NCI-H446 (cell line): ENCODE data around the gene CGRRF1.

Source experiments
- DNase-seq, 2 experiments: peaks; one replicate each; lab custom pipeline; 2025; lab: John Stamatoyannopoulos, UW

The CGRRF1 gene

DNA sequence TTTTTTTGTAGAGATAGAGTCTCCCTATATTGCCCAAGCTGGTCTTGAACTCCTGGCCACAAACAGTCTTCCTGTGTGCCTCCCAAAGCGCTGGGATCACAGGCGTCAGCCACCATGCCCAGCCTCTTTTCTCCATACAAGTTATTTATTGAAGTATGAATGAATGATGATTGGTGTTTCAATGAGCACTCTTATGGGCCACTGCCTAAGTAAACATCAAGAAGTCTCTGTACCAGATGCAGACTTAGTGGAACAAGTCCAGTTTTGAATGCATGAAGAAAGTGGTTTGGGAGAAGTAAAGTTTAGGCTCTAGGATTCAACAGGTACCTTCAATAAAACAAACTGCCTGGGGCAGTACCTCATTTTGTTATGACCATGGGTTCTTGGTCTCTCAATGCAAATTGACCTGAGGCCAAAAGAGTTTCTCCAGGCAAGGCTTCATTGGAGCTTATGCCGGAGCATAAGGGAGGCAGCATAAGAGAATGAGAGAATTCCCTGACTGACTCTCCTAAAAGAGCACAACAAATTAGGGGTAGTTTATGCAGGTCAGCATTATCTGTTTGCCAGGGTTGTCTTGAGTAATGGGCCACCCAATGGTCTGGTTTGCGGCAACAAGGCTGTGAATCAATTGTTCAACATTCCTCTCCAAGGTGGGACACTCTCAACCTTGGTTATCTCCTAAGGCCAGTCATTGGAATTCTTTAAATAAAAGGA, 19.8 kb upstream of the CGRRF1 start:
- peak in 1 of 2 experiments; percentile 9 for DNase-seq

DNA sequence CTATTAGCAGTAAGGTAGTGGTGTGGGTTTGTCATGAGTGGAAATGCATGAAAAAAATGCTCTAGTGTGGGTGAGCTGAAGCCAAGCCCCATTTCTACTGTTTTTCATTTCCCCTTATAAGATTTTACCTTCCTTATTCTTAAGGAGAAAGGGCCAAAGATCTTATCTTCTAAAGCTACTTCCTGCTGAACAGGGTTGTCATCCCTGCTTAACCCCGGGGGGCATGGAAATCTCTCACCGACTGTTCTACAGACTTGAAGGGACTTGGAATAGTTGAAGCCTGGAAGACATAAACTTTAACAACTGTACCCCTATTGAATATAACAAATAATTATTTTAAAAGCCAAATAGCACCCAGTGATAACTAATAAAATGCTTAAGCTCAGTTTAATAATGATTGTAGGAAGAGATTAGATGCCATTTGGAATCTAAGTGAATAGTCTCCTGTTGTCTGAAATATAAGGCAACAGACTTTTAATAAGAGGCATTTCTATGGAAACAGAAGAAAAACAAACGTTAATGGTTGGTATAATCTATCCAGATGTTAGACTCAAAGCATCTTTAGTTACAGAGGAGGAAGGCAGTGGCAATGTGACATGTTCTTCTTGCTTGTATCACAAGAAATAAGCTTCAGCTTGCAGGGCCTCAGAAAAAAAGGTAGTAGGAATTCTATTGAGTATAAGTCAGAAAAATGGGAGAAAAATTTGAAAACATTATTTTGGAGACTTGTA, 19.1 kb upstream of the CGRRF1 start:
- no peak for DNase-seq

DNA sequence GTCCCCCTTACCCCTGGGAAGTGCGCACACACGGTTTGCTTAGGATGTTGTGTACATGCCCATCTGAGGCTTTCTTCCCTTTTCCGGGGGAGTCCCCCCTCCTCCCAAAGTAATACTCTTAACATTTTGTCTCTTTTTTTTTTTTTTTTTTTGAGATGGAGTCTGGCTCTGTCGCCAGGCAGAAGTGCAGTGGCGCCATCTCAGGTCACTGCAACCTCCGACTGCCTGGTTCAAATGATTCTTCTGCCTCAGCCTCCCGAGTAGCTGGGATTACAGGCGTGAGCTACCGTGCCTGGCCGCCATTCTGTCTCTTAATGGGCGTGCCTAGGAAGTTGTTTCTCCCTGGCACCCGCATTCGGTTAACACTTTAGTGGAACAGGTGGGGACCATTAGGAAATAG, 16.4 kb upstream of the CGRRF1 start:
- DNase-seq = no peak

DNA sequence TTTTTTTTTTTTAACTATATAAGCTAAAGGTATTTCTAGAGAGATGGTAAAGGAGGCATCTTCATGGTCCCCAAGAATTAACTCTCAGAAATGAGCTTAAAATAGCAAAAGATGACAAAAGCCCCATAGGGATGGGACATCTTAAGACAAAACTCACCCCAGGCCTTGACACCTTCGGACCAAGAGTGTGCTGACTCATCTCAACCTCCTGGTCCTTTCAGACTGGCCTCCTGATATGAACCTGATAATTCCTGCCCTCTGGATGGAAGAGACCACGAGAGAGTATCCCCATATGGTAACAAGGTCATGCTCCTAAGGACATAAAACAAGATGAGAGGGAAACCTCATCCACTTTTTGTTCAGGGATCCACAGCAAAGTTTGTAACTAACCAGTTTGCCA, 12.5 kb upstream of the CGRRF1 start:
- DNase-seq = no peak

DNA sequence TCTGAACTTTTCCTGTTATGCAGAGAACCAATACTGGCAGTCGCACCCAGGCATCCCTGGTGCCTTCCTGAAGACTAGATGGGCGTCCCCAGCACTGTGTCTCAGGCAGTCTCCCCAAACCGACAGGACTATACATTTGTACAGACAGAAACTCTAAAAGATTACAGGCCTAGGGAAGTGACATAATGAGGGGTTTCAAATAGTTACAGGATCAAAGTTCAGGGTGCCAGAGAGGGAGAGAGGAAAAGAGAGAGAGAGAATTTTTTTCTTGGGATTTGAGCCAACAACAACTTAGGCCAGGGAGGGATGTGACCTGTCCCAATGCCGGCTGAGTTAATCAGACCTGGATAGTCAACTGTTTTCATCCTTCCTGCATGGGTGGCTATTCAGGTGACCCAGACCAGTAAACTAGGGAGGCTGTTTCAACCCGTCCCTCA, 11.6 kb upstream of the CGRRF1 start:
- DNase-seq = no peak

DNA sequence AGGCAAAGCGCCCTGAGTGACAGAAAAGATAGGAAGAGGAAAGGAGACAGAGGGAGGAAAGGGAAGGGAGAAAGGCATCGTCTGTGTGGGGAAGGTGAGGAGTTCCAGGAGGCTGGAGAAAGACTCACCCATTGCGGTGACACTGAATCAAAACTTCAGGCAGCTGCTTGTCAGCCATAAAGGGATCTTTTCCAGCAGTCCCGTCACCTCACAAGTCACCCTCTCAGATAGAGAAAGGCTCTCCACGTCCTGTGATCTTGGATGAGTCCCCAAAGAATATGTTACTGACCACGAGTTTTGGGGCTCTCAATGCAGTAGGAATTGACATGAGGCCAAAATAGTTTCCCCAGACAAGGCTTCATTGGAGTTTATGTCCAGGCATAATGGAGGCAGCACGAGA, 11.1 kb upstream of the CGRRF1 start:
- no peak for DNase-seq

DNA sequence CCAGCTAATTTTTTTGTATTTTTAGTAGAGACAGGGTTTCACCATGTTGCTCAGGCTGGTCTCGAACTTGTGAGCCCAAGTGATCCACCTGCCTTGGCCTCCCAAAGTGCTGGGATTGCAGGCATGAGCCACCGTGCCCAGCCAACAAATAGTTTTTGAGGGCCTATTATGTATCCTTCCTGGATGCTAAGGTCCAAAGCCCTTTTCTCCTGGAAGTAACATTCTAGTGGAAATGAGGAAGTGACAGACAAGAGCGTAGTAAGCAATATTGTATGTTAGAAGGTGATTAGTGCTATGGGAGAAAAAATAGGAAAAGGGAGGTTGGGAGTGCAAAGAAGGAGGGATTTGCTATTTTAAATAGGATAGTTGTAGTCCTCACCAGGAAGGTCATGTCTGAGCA, 9.0 kb upstream of the CGRRF1 start:
- DNase-seq = no peak

DNA sequence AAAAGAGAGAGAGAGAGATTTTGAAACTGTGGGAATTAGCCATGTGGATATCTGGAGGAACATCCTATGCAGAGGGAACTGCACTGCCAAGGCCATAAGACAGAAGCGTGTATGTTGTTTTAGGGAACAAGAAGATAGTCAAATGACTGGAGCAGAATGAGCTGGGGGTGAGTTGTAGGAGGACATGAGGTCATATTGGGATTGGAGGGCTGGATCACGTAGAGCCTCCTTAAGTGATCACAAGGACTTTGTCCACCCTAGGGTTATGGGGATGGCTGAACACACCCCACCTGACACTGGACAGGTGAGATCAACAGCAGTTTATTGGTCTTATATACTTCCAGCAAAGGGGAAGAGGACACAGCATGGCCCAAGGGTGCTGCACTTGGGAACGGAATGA, 8.2 kb upstream of the CGRRF1 start:
- DNase-seq = no peak

DNA sequence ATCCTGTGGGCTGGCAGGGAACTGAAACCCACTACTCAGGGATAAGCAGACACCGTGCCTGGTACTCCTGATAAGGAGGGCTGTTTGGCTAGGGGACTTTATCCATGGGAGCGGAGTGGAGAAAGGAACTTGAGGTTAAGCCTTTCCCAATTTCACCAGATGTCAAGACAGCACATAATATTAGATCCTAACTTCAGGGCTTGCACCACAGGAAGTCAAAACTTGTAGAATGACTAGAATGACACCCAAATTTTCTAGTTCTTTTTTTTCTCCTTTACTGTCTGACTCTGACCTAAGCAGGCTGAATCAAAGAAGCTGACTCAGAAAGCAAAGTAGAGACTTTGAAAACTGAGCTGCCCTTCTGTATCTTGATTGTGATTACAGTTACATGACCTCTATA, 7.1 kb upstream of the CGRRF1 start:
- no peak for DNase-seq

DNA sequence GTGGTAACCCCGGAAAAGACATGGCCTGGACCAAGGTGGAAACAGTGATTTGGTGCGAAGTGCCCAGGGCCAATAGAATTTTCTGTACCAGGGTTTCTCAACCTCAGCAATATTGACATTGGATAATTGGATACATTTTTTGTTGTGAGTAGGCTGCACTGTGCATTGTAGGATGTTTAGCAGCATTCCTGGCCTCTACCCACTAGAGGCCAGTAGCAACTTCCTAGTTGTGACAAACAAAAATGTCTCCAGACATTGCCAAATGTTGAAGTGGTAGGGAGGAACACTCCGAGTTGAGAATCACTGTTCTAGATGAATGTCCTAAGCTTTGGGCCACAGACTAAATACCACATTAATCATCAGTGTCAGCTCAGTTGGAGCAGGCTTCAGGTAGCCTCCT, 6.2 kb upstream of the CGRRF1 start:
- peak in 1 of 2 experiments; percentile 16 for DNase-seq

DNA sequence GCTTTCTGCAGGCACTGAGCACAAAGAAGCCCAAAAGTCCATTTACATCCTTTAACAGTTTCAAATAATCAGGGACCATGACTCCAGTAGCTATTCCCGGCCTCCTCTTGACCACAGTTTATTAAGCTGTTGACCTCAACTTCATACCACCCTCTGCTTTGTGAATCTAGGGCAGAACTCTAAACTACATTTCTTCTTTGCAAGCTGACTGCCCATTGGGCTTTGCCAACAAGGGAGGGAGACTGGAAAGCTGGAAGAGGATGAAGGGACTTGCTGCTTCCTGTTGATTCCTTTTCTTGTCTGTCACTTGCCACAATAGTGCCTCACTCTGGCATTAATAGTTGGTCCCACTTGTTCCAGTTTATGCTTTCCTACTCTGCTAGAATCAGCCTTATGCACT, 2.7 kb downstream of the CGRRF1 start:
- no peak for DNase-seq

DNA sequence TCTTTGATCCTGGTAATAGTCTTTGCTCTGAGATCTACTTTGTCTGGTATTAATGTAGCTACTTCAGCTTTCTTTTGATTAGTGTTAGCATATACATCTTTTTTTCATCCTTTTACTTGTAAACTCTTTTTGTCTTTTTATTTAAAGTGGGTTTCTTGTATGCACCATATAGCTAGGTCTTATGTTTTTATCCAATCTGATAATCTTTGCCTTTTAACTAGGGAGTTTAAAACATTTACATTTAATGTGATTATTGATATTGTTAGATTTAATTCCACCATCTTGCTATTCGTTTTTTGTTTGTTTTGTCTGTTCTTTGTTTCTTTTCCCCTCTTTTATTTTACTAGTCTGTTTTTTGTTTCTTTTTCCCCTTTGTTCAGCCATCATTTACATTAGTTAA, 6.0 kb downstream of the CGRRF1 start:
- no peak for DNase-seq

DNA sequence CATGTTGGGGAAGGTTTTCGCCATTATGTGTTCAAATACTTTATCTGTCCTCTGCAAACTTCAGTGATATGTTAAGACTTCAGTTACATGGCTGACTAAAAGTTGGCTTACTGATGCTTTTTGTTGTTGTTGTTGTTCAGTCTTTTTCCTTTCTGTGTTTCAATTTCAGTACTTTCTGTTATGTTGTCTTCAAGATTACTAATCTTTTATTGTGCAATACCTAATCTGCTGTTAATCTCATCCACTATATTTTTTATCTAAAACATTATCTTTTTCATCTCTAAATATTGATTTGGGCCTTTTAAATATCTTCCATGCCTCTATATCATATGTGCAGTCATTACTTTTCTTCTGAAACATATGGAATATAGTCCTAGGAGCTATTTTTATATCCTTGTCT, 7.0 kb downstream of the CGRRF1 start:
- DNase-seq = no peak

DNA sequence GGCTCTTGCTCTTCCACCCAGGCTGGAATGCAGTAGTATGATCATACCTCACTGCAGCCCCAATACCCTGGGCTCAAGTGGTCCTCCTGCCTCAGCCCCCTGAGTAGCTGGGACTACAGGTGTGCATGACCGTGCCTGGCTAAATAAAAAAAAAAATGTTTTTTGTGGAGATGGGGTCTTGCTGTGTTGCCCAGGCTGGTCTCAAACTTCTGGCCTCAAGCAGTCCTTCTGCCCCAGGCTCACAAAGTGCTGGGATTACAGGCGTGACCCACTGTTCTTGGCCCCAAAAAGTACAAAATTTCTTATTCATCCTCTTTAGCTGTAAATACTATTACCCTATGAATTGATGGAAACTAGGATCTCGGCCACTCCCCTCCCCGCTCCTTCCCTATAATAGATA, 14.7 kb downstream of the CGRRF1 start:
- no peak for DNase-seq

DNA sequence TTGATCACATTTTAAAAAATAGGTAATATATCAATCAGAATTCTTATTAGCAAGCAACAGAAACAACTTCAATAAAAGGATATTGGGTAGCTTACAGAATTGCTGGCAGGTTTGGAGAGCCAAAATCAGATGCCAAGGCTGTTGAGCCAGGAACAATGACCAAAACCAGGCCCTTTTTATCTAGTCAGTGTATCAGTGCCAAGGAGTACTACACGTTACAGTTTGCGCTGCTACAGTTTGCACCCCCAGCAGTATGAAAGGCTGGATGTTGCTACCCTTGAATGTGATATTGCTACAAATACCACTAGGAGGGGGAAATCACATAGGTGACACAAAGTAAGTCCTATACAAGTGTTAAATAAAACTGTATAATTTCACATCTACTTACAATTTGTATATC, 19.3 kb downstream of the CGRRF1 start:
- no peak for DNase-seq

DNA sequence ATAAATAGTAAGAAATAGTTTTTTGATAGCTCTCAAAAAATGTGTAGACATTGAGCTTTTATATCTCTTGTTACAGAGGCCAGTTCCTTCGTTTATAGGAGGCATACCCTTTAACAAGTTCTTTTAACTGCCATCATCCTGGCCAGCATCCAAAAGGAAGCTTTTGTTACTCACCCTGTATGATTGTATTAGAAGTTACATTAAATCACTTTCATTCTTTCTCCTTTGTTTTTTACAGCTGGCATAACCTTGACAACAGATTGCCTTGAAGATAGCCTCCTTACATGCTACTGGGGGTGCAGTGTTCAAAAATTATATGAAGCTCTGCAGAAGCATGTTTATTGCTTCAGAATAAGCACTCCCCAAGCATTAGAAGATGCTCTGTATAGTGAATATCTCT, 20.1 kb downstream of the CGRRF1 start:
- no peak for DNase-seq

DNA sequence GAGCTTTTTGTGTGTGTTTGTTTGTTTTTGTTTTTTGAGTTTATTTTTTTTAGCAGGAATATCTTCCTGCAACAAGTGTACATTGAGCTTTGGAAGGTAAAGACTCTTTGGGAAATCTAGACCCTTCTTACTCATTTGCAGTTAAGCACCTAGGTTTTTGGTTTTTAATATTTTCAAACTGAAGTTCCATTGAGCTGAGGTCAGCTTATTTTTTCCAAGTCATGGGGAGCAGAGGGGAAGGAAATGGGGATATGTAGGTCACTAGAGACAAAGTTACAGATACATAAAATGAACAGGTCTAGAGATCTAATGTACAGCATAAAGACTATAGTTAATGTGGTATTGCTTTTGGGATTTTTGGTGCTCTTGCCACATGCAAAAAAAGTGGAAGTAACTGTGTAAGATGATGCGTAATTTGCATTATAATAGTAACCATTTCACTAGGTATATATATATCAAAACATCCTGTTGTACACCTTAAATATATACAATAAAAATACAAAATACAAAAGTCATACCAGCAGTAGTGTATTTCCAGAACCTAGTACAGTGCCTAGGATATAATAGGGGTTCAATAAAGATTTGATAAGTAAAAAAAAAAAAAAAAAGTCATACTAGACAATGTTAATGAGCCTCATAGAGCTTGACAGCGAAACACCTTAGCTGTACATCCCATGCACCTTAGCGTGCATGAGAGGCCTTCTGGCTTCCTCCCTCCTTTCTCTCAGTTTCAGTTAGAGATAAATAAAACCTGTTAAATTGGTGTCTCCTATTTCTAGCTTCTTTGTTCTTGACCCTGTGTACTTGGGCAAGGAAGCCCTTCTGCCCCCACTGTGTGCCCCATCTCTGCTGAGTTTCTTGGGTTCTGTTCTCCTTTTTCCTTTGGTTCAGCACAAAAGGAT, 22.7 kb downstream of the CGRRF1 start:
- DNase-seq = no peak

DNA sequence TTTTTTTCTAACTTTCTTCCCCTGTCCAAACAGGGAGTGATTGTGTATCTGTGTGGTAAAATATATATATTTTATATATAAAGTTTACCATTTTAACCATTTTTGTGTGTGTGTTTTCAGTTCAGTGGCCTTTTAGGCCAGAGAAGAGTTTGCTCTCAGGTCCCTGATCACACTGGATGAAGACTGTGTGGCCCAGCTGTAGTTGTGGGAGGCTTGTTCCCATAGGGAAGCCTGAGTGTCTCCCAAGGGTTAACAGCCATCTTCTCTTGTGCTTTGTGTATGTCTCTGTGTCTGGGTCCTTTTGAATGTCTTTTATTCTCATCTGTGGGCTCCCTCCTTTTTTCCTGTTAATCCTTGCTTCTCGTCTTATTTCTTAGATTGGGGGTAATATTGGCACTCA, 23.4 kb downstream of the CGRRF1 start:
- DNase-seq = no peak

DNA sequence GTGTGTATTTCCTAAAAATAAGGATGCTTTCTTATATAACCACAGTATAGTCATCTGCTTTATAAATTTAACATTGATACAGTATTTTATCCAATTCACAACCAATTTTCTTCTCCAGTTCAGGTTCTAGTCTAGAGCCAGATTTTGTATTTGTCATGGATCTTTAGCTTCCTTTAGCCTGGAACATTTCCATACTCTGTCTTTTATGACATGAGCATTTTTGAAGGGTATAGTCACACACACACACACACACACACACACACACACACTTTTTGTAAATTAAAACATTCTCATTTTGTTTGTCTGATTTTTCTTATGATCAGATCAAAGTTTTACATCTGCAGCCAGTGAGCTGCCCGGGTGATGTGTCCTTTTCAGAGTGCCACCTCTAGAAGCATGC, 25.4 kb downstream of the CGRRF1 start:
- DNase-seq = no peak

DNA sequence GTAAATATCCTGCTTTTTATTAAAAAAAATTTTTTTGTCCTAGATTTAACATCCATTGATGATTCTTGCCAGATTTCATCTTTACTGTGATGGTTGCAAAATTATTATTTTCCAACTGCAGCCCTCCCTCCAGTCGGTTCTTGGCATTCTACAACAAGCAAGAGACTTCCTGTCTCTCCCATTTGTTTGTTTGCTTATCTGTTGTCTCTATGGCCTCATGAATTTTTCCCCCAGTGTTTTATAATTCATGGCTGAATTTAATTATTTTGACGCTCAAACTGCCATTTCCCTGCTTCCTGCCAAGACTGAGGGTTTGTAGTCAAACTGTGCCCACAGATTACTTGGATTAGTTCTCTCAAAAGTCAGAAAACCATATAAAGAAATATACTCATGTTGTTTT, 25.9 kb downstream of the CGRRF1 start:
- DNase-seq = no peak

DNA sequence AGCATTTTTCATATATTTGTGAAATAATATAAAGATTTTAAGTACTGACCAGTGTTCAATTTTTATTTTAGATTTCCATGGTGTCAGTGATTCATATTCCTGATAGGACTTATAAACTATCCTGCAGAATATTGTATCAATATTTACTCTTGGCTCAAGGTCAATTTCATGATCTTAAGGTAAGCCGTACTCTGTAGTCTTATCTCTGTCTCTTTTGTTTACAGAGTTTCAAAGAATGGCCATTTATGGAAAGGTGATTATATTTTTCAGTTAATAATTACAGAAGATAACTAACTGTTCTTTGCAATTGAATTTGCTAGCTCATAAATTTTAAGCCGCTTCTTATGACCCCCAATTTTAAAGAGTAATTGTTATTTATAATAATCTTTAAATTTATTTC, 27.9 kb downstream of the CGRRF1 start:
- no peak for DNase-seq

DNA sequence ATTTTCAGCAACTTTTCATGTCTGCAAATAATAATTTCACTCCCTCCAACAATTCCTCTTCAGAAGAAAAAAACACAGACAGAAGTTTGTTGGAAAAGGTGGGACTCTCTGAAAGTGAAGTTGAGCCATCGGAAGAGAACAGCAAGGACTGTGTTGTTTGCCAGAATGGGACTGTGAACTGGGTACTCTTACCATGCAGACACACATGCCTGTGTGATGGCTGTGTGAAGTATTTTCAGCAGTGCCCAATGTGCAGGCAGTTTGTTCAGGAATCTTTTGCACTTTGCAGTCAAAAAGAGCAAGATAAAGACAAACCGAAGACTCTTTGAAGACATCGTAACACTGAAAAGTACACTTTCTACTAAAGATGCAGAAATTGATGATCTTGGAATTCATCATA, 28.3 kb downstream of the CGRRF1 start:
- no peak for DNase-seq

DNA sequence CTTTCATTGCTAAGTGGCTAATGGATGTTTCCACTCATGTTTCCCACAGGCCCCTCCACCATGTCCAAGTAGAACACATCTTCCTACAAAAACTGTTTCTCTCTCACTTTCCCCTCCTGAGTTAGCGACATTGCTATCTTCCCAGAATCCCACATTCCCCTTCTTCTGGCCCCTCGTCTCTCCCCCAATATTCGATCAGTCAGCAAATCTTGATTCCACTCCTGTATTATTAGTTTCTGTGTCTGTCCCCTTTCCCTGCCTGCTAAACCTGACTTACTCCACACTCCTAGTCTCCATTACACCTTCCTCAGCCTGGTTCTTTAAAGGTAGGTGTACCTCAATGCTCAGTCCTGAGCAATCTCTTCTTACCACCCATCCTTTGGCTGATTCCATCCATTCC, 37.9 kb downstream of the CGRRF1 start:
- no peak for DNase-seq
